Hippocampal formation (tissue), 2 donors: ENCODE data around the gene ZNF618.
"Not testable (repeated sequence)": the region's sequence is repeated elsewhere in the genome, so short reads cannot be mapped to it uniquely, and the experiment has no call there.

Source experiments
- DNase-seq, 2 donors: peaks; one replicate each; lab custom pipeline; 2025; lab: John Stamatoyannopoulos, UW

Gene ZNF618

DNA sequence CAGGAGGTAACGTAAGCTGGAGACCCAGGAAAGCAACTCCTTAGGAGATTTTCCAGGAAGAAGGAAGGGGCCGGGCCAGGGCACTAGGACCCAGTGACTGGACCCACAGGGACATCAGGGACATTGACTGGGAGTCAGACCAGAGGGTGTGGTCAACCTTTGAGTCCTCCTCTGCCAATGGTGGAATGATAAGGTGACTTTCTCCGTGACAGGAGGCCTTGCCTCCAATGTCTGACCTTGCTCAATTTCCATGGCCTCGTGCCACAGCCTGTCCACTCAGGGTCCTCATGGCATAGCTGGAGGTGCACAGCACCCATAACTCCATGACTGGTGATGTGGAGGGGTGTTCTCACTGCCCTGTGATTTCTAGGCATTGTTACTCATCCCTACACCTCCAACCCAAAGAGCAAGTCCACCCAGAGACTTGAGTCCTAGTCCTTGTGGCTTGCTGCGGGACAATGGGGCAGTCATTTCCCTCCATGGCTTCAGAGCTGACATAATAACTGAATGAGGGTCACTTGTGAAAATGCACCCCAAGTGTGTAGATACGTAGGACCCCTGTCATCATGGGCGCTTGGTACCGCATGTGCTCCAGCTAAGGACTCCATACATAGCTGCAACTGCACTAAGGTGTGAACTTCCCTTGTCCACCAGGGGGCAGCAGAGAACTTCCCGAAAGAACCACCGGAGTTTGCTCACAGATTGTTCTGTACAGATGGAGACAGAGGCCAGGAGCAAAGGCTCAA is 206.1 kb downstream of the ZNF618 start:
- peak; percentile 84 to 86 for DNase-seq

DNA sequence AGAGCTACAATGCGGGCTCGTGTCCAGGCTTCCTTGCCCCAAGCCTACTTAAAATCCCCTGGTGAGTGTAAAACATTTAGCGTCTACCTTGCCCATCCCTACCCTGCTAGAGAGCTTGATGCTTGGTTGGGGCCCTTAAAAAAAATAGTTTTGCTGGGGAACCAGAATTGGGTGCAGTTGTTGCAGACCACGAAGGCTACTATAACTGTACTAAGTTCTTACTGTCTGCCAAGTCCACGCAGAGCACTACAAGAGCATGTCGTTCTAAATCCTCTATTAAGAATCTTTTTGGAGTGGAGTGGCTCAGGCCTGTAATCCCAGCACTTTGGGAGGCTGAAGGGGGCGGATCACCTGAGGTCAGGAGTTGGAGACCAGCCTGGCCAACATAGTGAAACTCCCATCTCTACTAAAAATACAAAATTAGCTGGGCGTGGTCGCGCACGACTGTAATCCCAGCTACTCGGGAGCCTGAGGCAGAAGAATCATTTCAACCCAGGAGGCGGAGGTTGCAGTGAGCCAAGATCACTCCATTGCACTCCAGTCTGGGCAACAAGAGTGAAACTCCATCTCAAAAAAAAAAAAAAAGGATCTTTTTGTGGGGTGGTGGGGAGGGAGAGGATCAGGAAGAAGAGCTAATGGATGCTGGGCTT is 206.8 kb downstream of the ZNF618 start:
- not testable (repeated sequence) for DNase-seq

GRCh38 chr9:114083666-114084065 is 207.6 kb downstream of the ZNF618 start:
- no peak for DNase-seq

DNA sequence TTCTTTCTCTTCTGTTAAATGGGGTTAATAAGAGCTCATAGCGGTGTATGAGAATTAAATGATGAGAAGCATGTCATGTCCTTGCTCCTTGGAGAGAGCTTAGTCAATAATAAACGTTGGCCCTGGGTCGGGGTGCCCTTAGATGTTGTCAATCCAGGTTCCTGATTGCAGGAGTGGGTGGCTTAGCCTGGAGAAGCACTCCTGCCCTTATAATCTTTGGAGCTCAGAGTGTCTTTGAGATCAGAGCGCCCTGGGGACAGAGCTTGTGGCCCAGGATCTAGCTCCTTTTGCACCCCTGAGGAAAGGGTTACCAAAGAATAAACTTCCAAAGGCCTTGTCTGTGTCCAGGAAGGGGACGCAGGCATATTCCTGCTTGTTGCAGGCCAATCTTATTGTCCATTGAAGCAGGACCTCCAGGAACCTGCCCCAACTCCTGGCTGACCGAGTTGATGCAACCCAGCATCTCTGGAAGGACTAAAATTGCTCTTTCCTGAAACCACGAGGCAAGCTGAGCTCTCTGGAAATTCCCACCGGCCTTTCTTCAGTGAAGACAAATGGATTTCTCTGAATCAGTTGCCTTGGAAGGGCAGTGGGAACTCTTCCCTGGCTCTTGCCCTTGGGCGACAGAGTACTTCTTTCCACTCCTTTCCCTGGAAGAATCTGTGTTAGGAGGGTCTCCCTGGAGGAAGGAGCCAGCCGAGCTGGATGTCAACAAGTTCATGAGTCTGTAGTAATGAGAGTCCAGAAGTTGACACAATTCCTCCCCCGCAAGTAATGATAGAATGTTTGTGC is 208.4 kb downstream of the ZNF618 start:
- DNase-seq: no peak

DNA sequence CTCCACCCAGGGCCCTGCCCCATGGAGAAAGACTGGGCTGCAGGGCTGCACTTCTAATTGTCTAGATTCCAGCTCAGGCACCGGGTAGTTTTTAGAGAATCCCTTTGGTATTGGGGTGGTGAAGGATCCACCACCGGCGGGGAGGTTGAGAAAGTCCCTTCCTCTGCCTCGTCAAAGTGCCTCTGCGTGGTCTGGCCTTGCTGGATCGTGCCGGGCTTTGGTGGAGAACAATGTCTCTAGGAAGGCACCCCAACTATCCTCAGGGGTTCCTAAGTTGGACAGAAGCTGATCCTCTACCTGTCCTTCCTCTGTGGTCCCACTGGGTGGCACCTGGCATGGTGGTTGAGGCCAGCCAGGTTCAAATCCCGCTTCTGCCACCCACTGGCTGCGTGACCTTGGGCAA is 209.3 kb downstream of the ZNF618 start:
- DNase-seq: no peak

DNA sequence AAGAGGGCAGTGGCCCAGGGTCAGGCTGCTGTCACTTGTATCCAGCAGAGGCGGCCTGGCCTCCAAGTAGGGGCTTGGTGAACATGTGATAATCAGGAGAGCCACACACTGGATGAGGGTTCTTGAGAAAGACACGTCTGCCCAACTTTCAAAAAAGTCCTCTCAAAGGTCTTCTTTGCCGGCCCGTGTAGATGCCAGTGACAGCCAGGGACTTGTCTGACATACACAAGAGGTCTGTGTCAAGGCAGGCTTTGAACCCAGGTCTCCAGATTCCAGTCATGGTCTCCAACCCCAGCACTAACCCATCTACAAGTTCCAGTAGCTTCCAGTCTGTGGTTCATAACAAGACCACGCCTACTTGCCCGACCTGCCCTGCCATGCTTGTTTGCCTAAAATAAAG is 209.9 kb downstream of the ZNF618 start:
- DNase-seq: no peak

GRCh38 chr9:114086607-114087006 is 210.5 kb downstream of the ZNF618 start:
- DNase-seq: no peak

DNA sequence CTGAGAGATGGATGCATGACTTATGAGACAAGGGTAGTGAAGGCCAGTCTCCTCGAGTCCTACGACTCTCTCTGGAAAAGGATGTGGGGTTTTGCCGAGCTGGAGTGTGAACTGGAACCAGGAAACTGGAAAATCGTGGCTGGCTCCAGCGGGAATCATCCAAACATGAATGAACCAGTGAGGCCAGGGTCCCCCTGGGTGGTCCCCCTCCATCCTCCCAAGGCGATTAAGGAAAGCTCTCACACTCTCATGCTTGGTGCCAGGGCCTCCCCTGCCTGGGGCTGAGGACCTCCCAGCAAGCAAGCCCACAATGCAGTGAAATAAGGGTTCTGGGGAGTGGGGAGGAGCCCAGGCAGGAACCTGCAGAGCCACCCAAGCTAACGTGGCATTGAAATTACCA is 211.6 kb downstream of the ZNF618 start:
- DNase-seq: no peak

DNA sequence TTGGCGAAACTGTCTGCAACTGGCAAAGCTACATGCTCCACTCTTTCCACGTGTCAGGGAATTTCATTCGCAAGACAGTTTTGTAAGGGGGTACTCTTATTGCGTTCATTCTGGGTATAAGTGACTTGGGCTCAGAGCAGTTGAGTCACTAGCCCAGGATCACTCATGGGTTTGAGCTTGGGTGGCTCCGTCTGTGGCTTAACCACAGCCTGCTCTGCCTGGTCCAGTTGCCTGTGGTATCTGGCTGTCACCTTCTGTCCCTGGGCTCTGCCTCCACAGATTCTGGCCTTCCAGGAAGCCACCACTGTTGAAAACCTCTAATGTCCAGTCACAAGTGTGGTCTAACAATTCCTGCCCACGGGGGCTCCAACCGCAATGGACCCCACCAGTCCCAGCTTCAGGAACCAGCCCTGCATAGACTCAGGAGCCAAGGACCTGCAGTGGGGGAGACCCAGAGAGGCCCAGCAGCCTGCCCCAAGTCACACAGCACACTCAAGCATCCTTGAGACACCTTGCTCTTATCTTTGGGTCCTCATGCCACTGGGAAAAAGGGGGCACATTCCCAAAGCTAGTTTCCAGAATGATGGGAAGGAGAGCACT is 212.6 kb downstream of the ZNF618 start:
- DNase-seq: no peak

DNA sequence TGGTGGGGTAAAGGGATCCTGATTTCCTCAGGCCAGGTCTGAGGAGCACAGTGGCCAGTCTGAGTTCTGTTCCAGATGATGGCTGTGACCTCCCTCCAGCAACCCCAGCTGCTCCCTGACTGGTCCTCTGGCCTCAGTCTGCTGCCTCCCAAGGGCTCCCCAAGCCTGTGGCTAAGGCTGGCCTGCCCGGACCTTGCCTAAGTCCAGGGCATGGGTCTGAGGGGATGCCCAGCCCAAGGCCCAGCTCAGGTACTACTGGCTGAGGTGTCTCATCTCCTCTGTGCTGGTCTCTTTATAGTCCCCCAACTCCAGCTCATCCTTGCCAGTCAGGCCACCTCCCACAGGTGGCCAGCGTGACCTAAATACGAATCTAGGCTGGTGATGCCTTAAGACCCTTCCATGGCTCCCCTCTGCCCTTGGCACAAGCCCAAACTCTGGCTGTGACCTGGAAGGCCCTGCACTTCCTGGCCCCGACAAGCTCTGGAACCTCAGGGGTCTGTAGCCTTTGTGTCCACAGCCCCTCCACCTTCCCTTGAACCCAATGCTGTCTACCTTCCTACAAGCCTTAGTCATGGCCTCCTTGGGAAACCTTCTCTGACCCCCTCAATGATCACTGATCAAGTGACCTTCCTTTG is 213.2 kb downstream of the ZNF618 start:
- no peak for DNase-seq

GRCh38 chr9:114090798-114091197 is 214.7 kb downstream of the ZNF618 start:
- DNase-seq: no peak

GRCh38 chr9:114091711-114092110 is 215.6 kb downstream of the ZNF618 start:
- no peak for DNase-seq

DNA sequence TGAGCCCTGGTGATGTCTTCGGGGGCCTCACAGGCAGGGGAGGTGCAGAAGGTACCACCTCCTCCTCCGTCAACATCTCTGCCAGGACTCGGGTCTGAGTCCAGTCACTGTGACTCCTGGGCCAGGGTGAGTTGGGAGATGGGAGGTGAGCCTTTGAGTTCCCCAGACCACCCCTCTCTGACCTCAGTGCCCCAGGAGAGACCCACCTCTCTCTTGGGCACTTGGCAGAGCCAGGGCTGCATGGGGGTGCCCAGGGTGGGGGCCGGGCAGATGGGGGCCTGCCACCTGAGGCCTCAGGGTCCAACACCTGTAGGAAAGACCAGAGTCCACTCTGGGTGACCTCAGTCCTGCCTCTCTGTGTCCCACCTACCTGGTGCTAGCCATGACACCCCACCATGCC is 216.2 kb downstream of the ZNF618 start:
- no peak for DNase-seq

DNA sequence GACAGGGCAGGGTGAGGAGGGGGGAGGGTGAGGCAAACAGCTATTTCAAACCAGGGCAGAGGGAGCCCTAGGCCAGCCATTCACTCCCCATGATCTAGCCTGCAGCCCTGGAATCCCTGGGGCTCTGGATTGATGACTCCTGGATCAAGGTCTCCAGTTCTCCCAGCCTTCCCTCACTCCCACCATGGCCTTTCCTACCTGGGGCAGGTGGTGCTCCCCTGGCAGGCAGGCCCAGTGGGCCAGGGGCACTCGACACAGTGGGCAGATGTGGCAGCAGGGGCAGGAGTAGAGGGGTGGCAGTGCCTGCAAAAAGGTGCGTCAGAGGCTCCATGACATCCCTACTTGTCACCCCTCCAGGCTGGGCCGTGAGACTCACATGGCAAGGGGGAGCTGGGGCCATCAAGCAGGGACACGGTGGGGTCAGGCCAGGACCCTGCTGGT is 216.9 kb downstream of the ZNF618 start:
- no peak for DNase-seq

- no peak for DNase-seq
Observed at GRCh38 chr9:114093761-114094505, 217.8 kb downstream of the ZNF618 start.

DNA sequence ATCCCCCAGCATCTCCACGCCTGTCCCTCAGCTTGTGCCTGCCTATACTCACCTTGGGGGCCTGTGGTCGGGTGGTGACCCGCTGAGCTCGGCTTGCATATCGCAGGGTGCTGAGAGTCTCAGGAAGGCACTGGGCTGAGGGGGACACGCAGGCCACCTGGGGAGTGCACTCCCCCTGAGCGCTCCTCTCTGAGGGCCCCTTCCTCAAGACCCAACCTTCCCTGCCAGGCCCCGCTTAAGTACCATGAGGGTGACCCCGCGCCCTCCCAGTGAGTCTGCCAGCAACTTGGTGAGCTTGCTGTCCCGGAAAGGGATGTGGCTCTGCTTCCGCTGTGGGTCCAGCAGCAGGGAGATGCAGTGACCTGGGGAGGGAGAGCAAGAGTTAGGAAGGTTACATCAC is 218.9 kb downstream of the ZNF618 start:
- DNase-seq: no peak

GRCh38 chr9:114096041-114096511 is 220.0 kb downstream of the ZNF618 start:
- DNase-seq: no peak

DNA sequence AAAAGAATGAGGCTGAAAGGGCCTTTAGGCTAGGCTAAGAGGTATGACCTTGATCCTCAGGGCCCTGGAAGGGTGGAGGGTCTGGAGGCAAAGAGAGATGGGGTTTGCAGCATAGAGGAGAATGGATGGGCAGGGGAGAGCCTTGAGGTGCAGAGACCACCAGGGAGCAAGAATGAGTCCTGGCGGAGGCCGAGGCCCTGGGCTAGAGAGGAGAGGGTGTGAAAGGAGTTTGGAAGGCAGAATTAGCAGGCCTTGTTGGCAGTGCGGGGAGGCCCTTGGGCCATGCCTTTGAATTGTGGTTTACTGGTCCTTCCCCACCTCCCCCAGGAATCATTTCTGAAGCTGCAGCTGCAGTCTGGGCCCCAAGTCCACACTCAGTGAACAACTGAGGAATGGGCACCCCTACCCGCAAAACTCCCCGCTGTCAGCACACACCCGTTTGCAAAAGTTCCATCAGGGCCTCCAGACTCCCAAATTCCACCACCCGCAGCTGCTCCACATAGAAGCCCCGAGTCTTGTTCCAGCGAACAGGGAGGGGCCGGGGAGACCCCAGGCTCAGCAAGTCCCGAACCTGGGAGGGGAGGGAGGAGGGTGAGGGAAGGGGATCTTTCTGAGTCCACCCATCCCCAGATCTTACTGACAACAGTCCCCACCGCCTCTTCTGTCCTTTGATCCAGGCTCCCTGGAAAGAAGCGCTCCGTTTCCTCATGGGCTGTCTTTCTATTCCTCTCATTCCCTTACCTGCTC is 220.9 kb downstream of the ZNF618 start:
- no peak for DNase-seq

- no peak for DNase-seq
Observed at GRCh38 chr9:114097613-114098020, 221.5 kb downstream of the ZNF618 start.
